Hepatocyte (in vitro differentiated cells): ENCODE results near the gene TRNP1. TPM values are rescaled to one million over a fixed set of nuclear protein-coding genes. Genes with fewer than 3 reads are reported as not detected.
A peak's percentile ranks its signal among the peaks of the same experiment; 100 is the strongest.

Experiments used
- DNase-seq: peaks from one replicate; pipeline ENCODE4 v3.0.0-alpha.2; 2016; ENCODE audit warnings: low spot score
- H2AFZ ChIP-seq: fragments of 200-600 bp; sonication (generic); 2 replicates; pipeline ENCODE4 v1.6.0; 2016; ENCODE audit warnings: antibody characterized with exemption, mild to moderate bottlenecking
- H3K27ac ChIP-seq: fragments of 200-600 bp; sonication (generic); 2 replicates; pipeline ENCODE4 v1.5.1; 2016; ENCODE audit warnings: mild to moderate bottlenecking
- H3K27me3 ChIP-seq: fragments of 200-600 bp; sonication (generic); 2 replicates; pipeline ENCODE4 v1.6.1; 2016
- H3K36me3 ChIP-seq: fragments of 200-600 bp; sonication (generic); replicated peaks from 2 replicates; pipeline ENCODE4 v1.5.1; 2016; ENCODE audit warnings: low read depth; ENCODE audit not compliant: insufficient read depth
- H3K4me1 ChIP-seq: fragments of 200-600 bp; sonication (generic); 2 replicates; pipeline ENCODE4 v1.5.1; 2016; ENCODE audit warnings: mild to moderate bottlenecking, moderate library complexity; ENCODE audit not compliant: insufficient read depth
- H3K4me2 ChIP-seq: fragments of 200-600 bp; sonication (generic); 2 replicates; pipeline ENCODE4 v1.6.0; 2016
- H3K4me3 ChIP-seq: fragments of 200-600 bp; sonication (generic); 2 replicates; pipeline ENCODE4 v1.5.1; 2016; ENCODE audit warnings: mild to moderate bottlenecking
- H3K79me2 ChIP-seq: fragments of 200-600 bp; sonication (generic); 2 replicates; pipeline ENCODE4 v1.6.0; 2017; ENCODE audit warnings: mild to moderate bottlenecking
- H3K9me2 ChIP-seq: fragments of 200-600 bp; sonication (generic); replicated peaks from 2 replicates; pipeline ENCODE4 v1.6.0; 2017; ENCODE audit warnings: mild to moderate bottlenecking; ENCODE audit not compliant: insufficient read depth
- H3K9me3 ChIP-seq: fragments of 200-600 bp; sonication (generic); 2 replicates; pipeline ENCODE4 v1.5.1; 2016; ENCODE audit warnings: low read depth, mild to moderate bottlenecking
- H4K20me1 ChIP-seq: fragments of 200-600 bp; sonication (generic); 2 replicates; pipeline ENCODE4 v1.6.0; 2016; ENCODE audit warnings: mild to moderate bottlenecking; ENCODE audit not compliant: insufficient read depth, poor library complexity, severe bottlenecking
- EZH2 ChIP-seq: fragments of 200-600 bp; sonication (generic); IDR thresholded peaks from 2 replicates; pipeline ENCODE4 v1.6.1; 2016; ENCODE audit warnings: antibody characterized with exemption, mild to moderate bottlenecking, borderline replicate concordance
- EZH2phosphoT487 ChIP-seq: fragments of 200-600 bp; sonication (generic); IDR thresholded peaks from one replicate; pipeline ENCODE4 v1.6.1; 2018; ENCODE audit warnings: antibody characterized with exemption, mild to moderate bottlenecking, low read depth, moderate library complexity; ENCODE audit not compliant: unreplicated experiment, severe bottlenecking
- WGBS: methylation state at CpG from one replicate; pipeline ENCODE4 v1.1.6; 2016; ENCODE audit warnings: low lambda C conversion rate; ENCODE audit errors: missing lambda C conversion rate; 5-methylcytosine and 5-hydroxymethylcytosine counted together
- polyA plus RNA-seq: library from polyadenylated mRNA; unstranded; fragments of >200 nt; fragmentation: Nextera tagmentation; extraction: Ambion mirVana; gene quantifications from 2 replicates; pipeline ENCODE4 v1.2.1, GENCODE V29; 2016
- total RNA-seq: library from RNA; depleted of rRNA; stranded (reverse); fragments of >200 nt; gene quantifications from 2 replicates; pipeline ENCODE4 v1.2.3, GENCODE V29; 2014
- TF ChIP-seq, protein P1 (sequence below): fragments of 200-600 bp; sonication (generic); IDR thresholded peaks from 2 replicates; pipeline ENCODE4 v1.5.1; 2016; ENCODE audit warnings: antibody characterized with exemption, mild to moderate bottlenecking; ENCODE audit not compliant: poor library complexity

TRNP1 gene
- total and polyA plus RNA-seq, 2 experiments from 2014 or later = 67.4 to 137 TPM

- Histone ChIP-seq H3K79me2 (peaks cover 27% of the 10 kb centered on the region), H3K4me3 (no peak overlapping the region), H3K4me2 (no peak overlapping the region), H3K9me3 (no peaks in the 10 kb centered on the region), H3K4me1 (peaks cover 61% of the 10 kb centered on the region), H3K36me3 (no peaks in the 10 kb centered on the region), H3K27ac (no peak overlapping the region), H2AFZ (no peak overlapping the region), H4K20me1 (no peaks in the 10 kb centered on the region), H3K27me3 (no peaks in the 10 kb centered on the region), H3K9me2 (no peaks in the 10 kb centered on the region)
- TF ChIP-seq EZH2phosphoT487 = no peak
- no peak for TF ChIP-seq EZH2
- TF ChIP-seq, protein P1, sequence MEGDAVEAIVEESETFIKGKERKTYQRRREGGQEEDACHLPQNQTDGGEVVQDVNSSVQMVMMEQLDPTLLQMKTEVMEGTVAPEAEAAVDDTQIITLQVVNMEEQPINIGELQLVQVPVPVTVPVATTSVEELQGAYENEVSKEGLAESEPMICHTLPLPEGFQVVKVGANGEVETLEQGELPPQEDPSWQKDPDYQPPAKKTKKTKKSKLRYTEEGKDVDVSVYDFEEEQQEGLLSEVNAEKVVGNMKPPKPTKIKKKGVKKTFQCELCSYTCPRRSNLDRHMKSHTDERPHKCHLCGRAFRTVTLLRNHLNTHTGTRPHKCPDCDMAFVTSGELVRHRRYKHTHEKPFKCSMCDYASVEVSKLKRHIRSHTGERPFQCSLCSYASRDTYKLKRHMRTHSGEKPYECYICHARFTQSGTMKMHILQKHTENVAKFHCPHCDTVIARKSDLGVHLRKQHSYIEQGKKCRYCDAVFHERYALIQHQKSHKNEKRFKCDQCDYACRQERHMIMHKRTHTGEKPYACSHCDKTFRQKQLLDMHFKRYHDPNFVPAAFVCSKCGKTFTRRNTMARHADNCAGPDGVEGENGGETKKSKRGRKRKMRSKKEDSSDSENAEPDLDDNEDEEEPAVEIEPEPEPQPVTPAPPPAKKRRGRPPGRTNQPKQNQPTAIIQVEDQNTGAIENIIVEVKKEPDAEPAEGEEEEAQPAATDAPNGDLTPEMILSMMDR = no peak
- WGBS = 74% methylated on average over 13 of the region's 13 CpGs
- no peak for DNase-seq
Observed at GRCh38 chr1:27006683-27007082, 13.2 kb downstream of the TRNP1 start.

- Histone ChIP-seq H3K4me2 (peak overlapping the region; percentile 63), H3K4me3 (no peak overlapping the region), H3K36me3 (no peaks in the 10 kb centered on the region), H3K4me1 (peaks cover 61% of the 10 kb centered on the region), H3K79me2 (peaks cover 32% of the 10 kb centered on the region), H3K27me3 (no peaks in the 10 kb centered on the region), H3K9me2 (no peaks in the 10 kb centered on the region), H3K9me3 (no peaks in the 10 kb centered on the region), H2AFZ (no peak overlapping the region), H4K20me1 (no peaks in the 10 kb centered on the region), H3K27ac (peak overlapping the region; percentile 82)
- 41% methylated on average over 9 of the region's 9 CpGs for WGBS
- DNase-seq = peak; percentile 87
- TF ChIP-seq EZH2phosphoT487 = no peak
- TF ChIP-seq, protein P1 = no peak
- TF ChIP-seq EZH2 = no peak
Observed at GRCh38 chr1:27007909-27008582, 14.6 kb downstream of the TRNP1 start.

DNA sequence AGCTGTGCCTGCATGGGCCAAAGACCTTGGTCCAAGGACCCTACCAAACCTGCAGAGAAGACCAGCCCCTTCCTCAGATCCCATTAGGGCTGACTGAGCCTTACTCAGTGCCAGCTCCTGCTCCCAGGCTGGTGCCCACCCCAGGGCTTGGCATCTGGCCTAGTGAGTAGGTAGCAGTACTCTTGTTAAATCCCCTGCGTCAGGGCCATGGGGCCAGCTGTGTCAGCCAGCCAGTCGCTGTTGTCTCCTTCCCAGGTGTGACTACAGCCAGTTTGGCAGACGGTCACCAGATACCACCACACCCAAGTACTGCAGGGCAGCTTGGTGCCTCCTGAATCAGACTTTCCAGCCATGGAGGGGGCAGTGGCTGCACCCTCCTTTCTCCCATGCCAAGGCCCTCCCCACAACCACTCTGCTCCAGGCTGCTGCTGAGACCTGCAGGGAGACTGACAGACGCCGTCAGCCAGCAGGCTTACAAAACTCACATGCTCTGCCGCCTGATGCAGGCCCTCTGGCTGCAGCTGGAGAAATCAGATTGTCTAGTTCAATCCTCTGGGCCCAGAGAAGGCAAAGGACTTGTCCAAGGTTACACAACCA is 16.2 kb downstream of the TRNP1 start:
- H3K9me2 ChIP-seq = no peaks in the 10 kb centered on the region
- peaks cover 49% of the 10 kb centered on the region for H3K4me1 ChIP-seq
- TF ChIP-seq, protein P1 = no peak
- TF ChIP-seq EZH2phosphoT487 (no peak), EZH2 (no peak)
- H3K4me2 ChIP-seq = peak overlapping the region; percentile 74
- no peaks in the 10 kb centered on the region for H3K9me3 ChIP-seq
- 61% methylated on average over 6 of the region's 6 CpGs for WGBS
- H4K20me1 ChIP-seq = no peaks in the 10 kb centered on the region
- H3K79me2 ChIP-seq = peaks cover 32% of the 10 kb centered on the region
- DNase-seq = peak; percentile 52
- no peak overlapping the region for H2AFZ ChIP-seq
- H3K36me3 ChIP-seq = no peaks in the 10 kb centered on the region
- no peaks in the 10 kb centered on the region for H3K27me3 ChIP-seq
- no peak overlapping the region for H3K4me3 ChIP-seq
- peak overlapping the region; percentile 78 for H3K27ac ChIP-seq
